Choroid plexus epithelial cell (primary cell): ENCODE results near the gene TPRG1.

Experiments
- DNase-seq: peaks from one replicate; pipeline ENCODE4 v3.0.0-alpha.2; 2010; ENCODE audit warnings: low read depth
- H3K4me3 ChIP-seq: 2 replicates; pipeline ENCODE4 v1.5.1; 2011; ENCODE audit warnings: low read depth, mild to moderate bottlenecking, control low read depth, low read length, moderate library complexity
- CTCF ChIP-seq: conservative IDR thresholded peaks from 2 replicates; pipeline ENCODE4 v1.5.1; 2011; ENCODE audit warnings: low read depth, mild to moderate bottlenecking, control low read depth, inconsistent platforms, low read length, moderate library complexity

TPRG1 gene

GRCh38 chr3:189202106-189202505 is 30.3 kb downstream of the TPRG1 start:
- DNase-seq, result no peak
- no peak for TF ChIP-seq CTCF
- H3K4me3 ChIP-seq, result no peak overlapping the region

GRCh38 chr3:189202583-189202982 is 30.8 kb downstream of the TPRG1 start:
- no peak for DNase-seq
- H3K4me3 ChIP-seq, result no peak overlapping the region
- TF ChIP-seq CTCF, result no peak

GRCh38 chr3:189204167-189204866 is 32.5 kb downstream of the TPRG1 start:
- H3K4me3 ChIP-seq, result no peak overlapping the region
- no peak for TF ChIP-seq CTCF
- DNase-seq, result no peak

GRCh38 chr3:189204937-189205336 is 33.2 kb downstream of the TPRG1 start:
- no peak for TF ChIP-seq CTCF
- no peak for DNase-seq

GRCh38 chr3:189210251-189210770 is 38.5 kb downstream of the TPRG1 start:
- no peak for TF ChIP-seq CTCF
- DNase-seq, result no peak
- H3K4me3 ChIP-seq, result no peak overlapping the region

More at GRCh38 chr3:189204937-189205336, 33.2 kb downstream of the TPRG1 start:
- no peak overlapping the region for H3K4me3 ChIP-seq

GRCh38 chr3:189212681-189213080 is 40.9 kb downstream of the TPRG1 start:
- no peak for DNase-seq
- no peak for TF ChIP-seq CTCF
- no peak overlapping the region for H3K4me3 ChIP-seq

GRCh38 chr3:189214651-189215050 is 42.9 kb downstream of the TPRG1 start:
- no peak for TF ChIP-seq CTCF
- no peak overlapping the region for H3K4me3 ChIP-seq
- no peak for DNase-seq
